Tibial nerve (tissue), 3 donors: ENCODE results near the gene WDTC1.

Experiments
- CTCF ChIP-seq, 5 experiments: fragments of 200-600 bp in 3 of 5; fragments of 450-650 bp in 2 of 5; sonication (generic) in 3 of 5; IDR thresholded peaks; one replicate each; pipeline ENCODE4 v1.5.1; 2016 to 2019; ENCODE audit warnings: antibody characterized with exemption in 5 of 5, mild to moderate bottlenecking in 3 of 5, moderate library complexity in 2 of 5
- POLR2A ChIP-seq, 2 donors: fragments of 450-650 bp; IDR thresholded peaks; one replicate each; pipeline ENCODE4 v1.6.1; 2017; ENCODE audit warnings: antibody characterized with exemption in 2 of 2, mild to moderate bottlenecking in 2 of 2, moderate library complexity in 2 of 2

GRCh38 chr1:27355683-27356082, 121.3 kb downstream of the WDTC1 start:
- TF ChIP-seq CTCF (IDR thresholded peaks at IDR 0.05) (no peak), POLR2A (IDR thresholded peaks at IDR 0.05) (no peak)
